IMR-90 (cell line): ENCODE data around the gene ALPK3. TPM values are rescaled to one million over a fixed set of nuclear protein-coding genes. Genes with fewer than 3 reads are reported as not detected.
"Not testable (repeated sequence)": the region's sequence is repeated elsewhere in the genome, so short reads cannot be mapped to it uniquely, and the experiment has no call there.

Experiments
- ATAC-seq: fragments of 200-7000 bp; cut with Tn5 transposase; 2 replicates; pipeline ENCODE4 v1.9.1; 2020; ENCODE audit warnings: low read depth, mild to moderate bottlenecking, moderate library complexity
- BruUV-seq: library from RNA; stranded (reverse); fragments of 400-500 nt; replicated peaks from 2 replicates; lab custom pipeline; 2021; lab: Mats Ljungman, UMichigan
- CTCF ChIA-PET: fragments of 300-600 bp; formaldehyde crosslinking; extraction: SDS; loops from one replicate; lab custom pipeline; 2021; ENCODE audit warnings: antibody characterized with exemption; lab: Yijun Ruan, JAX
- POLR2A ChIA-PET: fragments of 300-600 bp; sonication (Branson Sonifier 250); formaldehyde crosslinking; loops from one replicate; lab custom pipeline; 2022; ENCODE audit warnings: antibody characterized with exemption; ENCODE audit not compliant: unreplicated experiment; lab: Charles Lee
- DNase-seq: peaks from one replicate; pipeline ENCODE4 v3.0.0; 2013
- H2AFZ ChIP-seq: replicated peaks from 2 replicates; pipeline ENCODE3; 2013; ENCODE audit warnings: low read length, mild to moderate bottlenecking; ENCODE audit not compliant: poor library complexity
- H2AK5ac ChIP-seq: 2 replicates; pipeline ENCODE4 v1.6.1; 2013; ENCODE audit warnings: low read depth, low read length, inconsistent platforms
- H2AK9ac ChIP-seq: replicated peaks from 2 replicates; pipeline ENCODE3; 2013; ENCODE audit warnings: mild to moderate bottlenecking, low read depth, low read length, moderate library complexity; ENCODE audit not compliant: poor library complexity
- H2BK120ac ChIP-seq: 2 replicates; pipeline ENCODE4 v1.6.1; 2013; ENCODE audit warnings: low read depth, low read length, inconsistent platforms
- H2BK15ac ChIP-seq: 3 replicates; pipeline ENCODE4 v1.6.1; 2013; ENCODE audit warnings: low read depth, low read length, inconsistent platforms
- H2BK20ac ChIP-seq: 2 replicates; pipeline ENCODE4 v1.6.1; 2013; ENCODE audit warnings: low read depth, mild to moderate bottlenecking, inconsistent platforms, low read length, moderate library complexity
- H2BK5ac ChIP-seq: 2 replicates; pipeline ENCODE4 v1.6.1; 2013; ENCODE audit warnings: mild to moderate bottlenecking, low read depth, low read length, inconsistent platforms; ENCODE audit not compliant: poor library complexity, severe bottlenecking
- H3K14ac ChIP-seq: replicated peaks from 2 replicates; pipeline ENCODE4 v1.6.1; 2013; ENCODE audit warnings: low read depth, low read length, inconsistent platforms
- H3K18ac ChIP-seq: 2 replicates; pipeline ENCODE4 v1.6.1; 2013; ENCODE audit warnings: low read depth, low read length, control low read depth
- H3K23ac ChIP-seq: 2 replicates; pipeline ENCODE4 v1.6.1; 2013; ENCODE audit warnings: low read depth, low read length, inconsistent platforms
- H3K27ac ChIP-seq: 2 replicates; pipeline ENCODE4 v1.5.1; 2013; ENCODE audit warnings: mild to moderate bottlenecking, control low read depth, low read length; ENCODE audit not compliant: insufficient read depth
- H3K27me3 ChIP-seq: 2 replicates; pipeline ENCODE4 v1.6.1; 2013; ENCODE audit warnings: low read length; ENCODE audit not compliant: control insufficient read depth, insufficient read depth
- H3K36me3 ChIP-seq: 2 replicates; pipeline ENCODE4 v1.6.1; 2013; ENCODE audit warnings: low read length, mixed read lengths; ENCODE audit not compliant: control insufficient read depth, insufficient read depth
- H3K4ac ChIP-seq: 2 replicates; pipeline ENCODE4 v1.6.1; 2013; ENCODE audit warnings: low read depth, low read length, inconsistent platforms
- H3K4me1 ChIP-seq: 2 replicates; pipeline ENCODE4 v1.6.1; 2013; ENCODE audit warnings: low read length, mixed read lengths; ENCODE audit not compliant: control insufficient read depth, insufficient read depth
- H3K4me2 ChIP-seq: 2 replicates; pipeline ENCODE4 v1.6.1; 2013; ENCODE audit warnings: low read depth, mild to moderate bottlenecking, control low read depth, low read length, moderate library complexity
- H3K4me3 ChIP-seq: 2 replicates; pipeline ENCODE4 v1.5.1; 2013; ENCODE audit warnings: low read depth, mild to moderate bottlenecking, control low read depth, low read length, moderate library complexity; ENCODE audit not compliant: insufficient read depth
- H3K56ac ChIP-seq: 2 replicates; pipeline ENCODE4 v1.6.1; 2013; ENCODE audit warnings: low read length, inconsistent platforms; ENCODE audit not compliant: insufficient read depth; ENCODE audit errors: extremely low read depth
- H3K79me1 ChIP-seq, 2 experiments: 2 replicates each; pipeline ENCODE4 v1.6.1; 2013; ENCODE audit warnings: low read length in 2 of 2, inconsistent platforms in 1 of 2, low read depth in 1 of 2
- H3K9ac ChIP-seq: 2 replicates; pipeline ENCODE4 v1.6.1; 2013; ENCODE audit warnings: low read depth, low read length, control low read depth
- H3K9me1 ChIP-seq: 2 replicates; pipeline ENCODE4 v1.6.1; 2013; ENCODE audit warnings: low read length, inconsistent platforms; ENCODE audit not compliant: insufficient read depth
- H3K9me3 ChIP-seq: 2 replicates; pipeline ENCODE4 v1.6.1; 2013; ENCODE audit warnings: low read length; ENCODE audit not compliant: control insufficient read depth, insufficient read depth
- H4K20me1 ChIP-seq: 2 replicates; pipeline ENCODE4 v1.6.1; 2013; ENCODE audit warnings: low read length, inconsistent platforms; ENCODE audit not compliant: insufficient read depth
- H4K5ac ChIP-seq: 2 replicates; pipeline ENCODE4 v1.6.1; 2013; ENCODE audit warnings: mild to moderate bottlenecking, low read depth, low read length, control low read depth
- H4K8ac ChIP-seq, 2 experiments: 2 replicates each; pipeline ENCODE4 v1.6.1; 2013; ENCODE audit warnings: low read depth in 2 of 2, low read length in 2 of 2, control low read depth in 1 of 2, inconsistent platforms in 1 of 2
- H4K91ac ChIP-seq: 2 replicates; pipeline ENCODE4 v1.6.1; 2013; ENCODE audit warnings: low read depth, low read length, inconsistent platforms; ENCODE audit not compliant: insufficient read depth
- CTCF ChIP-seq: conservative IDR thresholded peaks from 2 replicates; pipeline ENCODE4 v1.5.1; 2012; ENCODE audit warnings: mild to moderate bottlenecking, low read depth, low read length, improper control_type of control experiment
- RAD21 ChIP-seq: IDR thresholded peaks from 2 replicates; pipeline ENCODE4 v1.6.1; 2012; ENCODE audit warnings: low read length, improper control_type of control experiment
- SMC3 ChIP-seq: fragments of 150-350 bp; IDR thresholded peaks from 2 replicates; pipeline ENCODE4 v1.6.1; 2016; ENCODE audit warnings: low read depth, mild to moderate bottlenecking, antibody characterized with exemption, low read length, moderate library complexity
- WGBS, 2 experiments: methylation state at CpG; one replicate each; pipeline versions ENCODE4 v1.1.5 to v1.1.7; 2013; ENCODE audit warnings: missing lambda C conversion rate in 2 of 2; ENCODE audit not compliant: insufficient read length in 1 of 2; ENCODE audit errors: extremely low coverage in 2 of 2; 5-methylcytosine and 5-hydroxymethylcytosine counted together
- dilution Hi-C: fragments of 300-500 bp; cut with HindIII; formaldehyde crosslinking; loops from one replicate; pipeline ENCODE4 v1.14.3; 2018; ENCODE audit warnings: low sequenced_read_pairs; ENCODE audit not compliant: unreplicated experiment
- in situ Hi-C: fragments of 300-500 bp; cut with MboI; formaldehyde crosslinking; loops from 3 replicates; pipeline ENCODE4 v1.14.3; 2019; ENCODE audit warnings: low sequenced_read_pairs, inconsistent platforms, mixed read lengths
- intact Hi-C: fragments of 100-400 bp; cut with micrococcal nuclease; formaldehyde crosslinking; loops from 2 replicates; pipeline ENCODE4 v1.10.0; 2022
- polyA plus RNA-seq, 3 experiments: library from polyadenylated mRNA; depleted of rRNA; stranded (reverse); fragments of >200 nt; gene quantifications; 2 replicates each; pipeline ENCODE4 v1.2.3, GENCODE V29; 2012; ENCODE audit warnings: low replicate concordance in 1 of 3
- total RNA-seq: library from RNA; depleted of rRNA; stranded (reverse); fragments of >200 nt; gene quantifications from 2 replicates; pipeline ENCODE4 v1.2.3, GENCODE V29; 2012

Gene ALPK3
- total and polyA plus RNA-seq, 2 of the 4 experiments (the other 2 are of a cell fraction) = under 0.01 to 0.26 TPM

- in situ Hi-C loops, H2BK5ac ChIP-seq, H3K27me3 ChIP-seq, H2BK15ac ChIP-seq, H4K5ac ChIP-seq, H3K9me1 ChIP-seq, H2AK9ac ChIP-seq, H2AK5ac ChIP-seq, H3K4me1 ChIP-seq, H3K9ac ChIP-seq, H3K4me2 ChIP-seq, H4K8ac ChIP-seq, H3K23ac ChIP-seq, H3K4ac ChIP-seq, H3K18ac ChIP-seq, POLR2A ChIA-PET, H3K4me3 ChIP-seq, H2BK120ac ChIP-seq, H3K9me3 ChIP-seq, H3K79me1 ChIP-seq, H4K20me1 ChIP-seq, H3K14ac ChIP-seq, H2AFZ ChIP-seq, H4K91ac ChIP-seq, H3K36me3 ChIP-seq, BruUV-seq, H2BK20ac ChIP-seq, H3K56ac ChIP-seq, H3K27ac ChIP-seq, dilution Hi-C loops: not testable (repeated sequence)
- CTCF ChIA-PET = interaction anchor here (0.9 kb wide), 1 partner anchor 15 kb away, joined by 3 read pairs; no protein-coding TSS in a partner anchor
- WGBS, 2 experiments = 33% methylated on average over 1 of the region's 7 CpGs; no CpG with 5 or more reads in 1 of the 2 experiments
- TF ChIP-seq RAD21 = peak; percentile 67
- peak; percentile 66 for TF ChIP-seq CTCF
- TF ChIP-seq SMC3 = peak; percentile 71
- intact Hi-C loops = loop anchor here (1.0 to 5.0 kb wide), 2 partner anchors 83 to 202 kb away; no protein-coding TSS in a partner anchor
- peak; percentile 95 for ATAC-seq
- DNase-seq = peak; percentile 66
Observed at GRCh38 chr15:84845631-84846030, 28.5 kb downstream of the ALPK3 start.
